ENCODE measurements around the gene NT5C2. TPM values are rescaled to one million over a fixed set of nuclear protein-coding genes. Genes with fewer than 3 reads are reported as not detected.
"Not testable (repeated sequence)": the region's sequence is repeated elsewhere in the genome, so short reads cannot be mapped to it uniquely, and the experiment has no call there.

NT5C2 gene
- total RNA-seq, 1 experiment from 2014 or later, result 91.2 TPM

DNA sequence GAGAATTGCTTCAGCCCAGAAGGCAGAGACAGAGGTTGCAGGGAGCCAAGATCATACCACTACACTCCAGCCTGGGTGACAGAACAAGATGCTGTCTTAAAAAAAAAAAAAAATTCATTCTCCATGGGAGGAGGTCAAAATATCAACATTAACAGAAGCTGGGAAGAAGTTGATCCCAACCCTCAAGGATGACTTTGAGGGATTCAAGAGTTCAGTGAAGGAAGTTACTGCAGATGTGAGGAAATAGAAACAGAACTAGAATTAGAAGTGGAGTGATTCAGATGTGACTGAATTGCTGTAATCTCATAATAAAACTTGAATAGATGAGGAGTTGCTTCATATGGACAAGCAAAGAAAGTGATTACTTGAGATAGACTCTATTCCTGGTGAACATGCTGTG lies 32.9 kb upstream of the NT5C2 start:
- TF ChIP-seq, protein P1, sequence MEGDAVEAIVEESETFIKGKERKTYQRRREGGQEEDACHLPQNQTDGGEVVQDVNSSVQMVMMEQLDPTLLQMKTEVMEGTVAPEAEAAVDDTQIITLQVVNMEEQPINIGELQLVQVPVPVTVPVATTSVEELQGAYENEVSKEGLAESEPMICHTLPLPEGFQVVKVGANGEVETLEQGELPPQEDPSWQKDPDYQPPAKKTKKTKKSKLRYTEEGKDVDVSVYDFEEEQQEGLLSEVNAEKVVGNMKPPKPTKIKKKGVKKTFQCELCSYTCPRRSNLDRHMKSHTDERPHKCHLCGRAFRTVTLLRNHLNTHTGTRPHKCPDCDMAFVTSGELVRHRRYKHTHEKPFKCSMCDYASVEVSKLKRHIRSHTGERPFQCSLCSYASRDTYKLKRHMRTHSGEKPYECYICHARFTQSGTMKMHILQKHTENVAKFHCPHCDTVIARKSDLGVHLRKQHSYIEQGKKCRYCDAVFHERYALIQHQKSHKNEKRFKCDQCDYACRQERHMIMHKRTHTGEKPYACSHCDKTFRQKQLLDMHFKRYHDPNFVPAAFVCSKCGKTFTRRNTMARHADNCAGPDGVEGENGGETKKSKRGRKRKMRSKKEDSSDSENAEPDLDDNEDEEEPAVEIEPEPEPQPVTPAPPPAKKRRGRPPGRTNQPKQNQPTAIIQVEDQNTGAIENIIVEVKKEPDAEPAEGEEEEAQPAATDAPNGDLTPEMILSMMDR (IDR thresholded peaks at IDR 0.05; ENCODE audit: insufficient read depth in 1 of 2, low read depth in 1 of 2, low read length in 1 of 2, severe bottlenecking in 1 of 2, unreplicated experiment in 1 of 2), result no peak
- Histone ChIP-seq H3K36me3 (ENCODE audit: control insufficient read depth, insufficient read depth, low read length) (no peaks in the 10 kb centered on the region), H3K9me3 (peaks cover 28% of the 10 kb centered on the region), H3K27me3 (replicated peaks; ENCODE audit: control insufficient read depth, insufficient read depth, low read length) (no peaks in the 10 kb centered on the region), H3K4me1 (peaks cover 32% of the 10 kb centered on the region), H3K4me3 (ENCODE audit: low read depth, low read length) (no peak overlapping the region)
- BruUV-seq (replicated peaks), result no TSS peak
- Mint-ChIP-seq H3K4me1 (ENCODE audit: low read depth, unreplicated experiment) (peaks cover 4% of the 10 kb centered on the region), H3K4me3 (ENCODE audit: unreplicated experiment) (no peak overlapping the region), H3K36me3 (ENCODE audit: insufficient read depth, unreplicated experiment) (peaks cover 7% of the 10 kb centered on the region), H3K27ac (ENCODE audit: unreplicated experiment) (no peak overlapping the region), H3K9me3 (ENCODE audit: unreplicated experiment) (peaks cover 24% of the 10 kb centered on the region), H3K27me3 (ENCODE audit: insufficient read depth, unreplicated experiment) (no peaks in the 10 kb centered on the region)
- intact Hi-C loops (cut with micrococcal nuclease; ENCODE audit: unreplicated experiment), result no loop called here
- ChIA-PET POLR2A (no interaction called here), CTCF (no interaction called here)
- no peak for DNase-seq

DNA sequence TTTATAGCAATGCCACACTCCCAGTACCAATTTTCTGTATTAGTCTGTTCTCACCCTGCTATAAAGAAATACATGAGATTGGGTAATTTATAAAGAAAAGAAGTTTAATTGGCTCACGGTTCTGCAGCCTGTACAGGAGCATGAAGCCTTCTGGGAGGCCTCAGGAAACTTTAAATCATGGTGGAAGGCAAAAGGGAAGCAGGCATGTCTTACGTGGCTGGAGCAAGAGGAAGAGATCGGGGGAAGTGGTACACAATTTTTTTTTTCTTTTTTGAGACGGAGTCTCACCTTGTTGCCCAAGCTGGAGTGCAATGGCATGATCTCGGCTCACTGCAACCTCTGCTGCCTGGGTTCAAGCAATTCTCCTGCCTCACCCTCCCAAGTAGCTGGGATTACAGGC lies 31.6 kb upstream of the NT5C2 start:
- H3K27me3 Mint-ChIP-seq (ENCODE audit: insufficient read depth, unreplicated experiment); CTCF ChIA-PET; H3K4me3 Mint-ChIP-seq (ENCODE audit: unreplicated experiment); H3K36me3 ChIP-seq (ENCODE audit: control insufficient read depth, insufficient read depth, low read length); H3K4me1 Mint-ChIP-seq (ENCODE audit: low read depth, unreplicated experiment); H3K36me3 Mint-ChIP-seq (ENCODE audit: insufficient read depth, unreplicated experiment); H3K27ac Mint-ChIP-seq (ENCODE audit: unreplicated experiment); POLR2A ChIA-PET; H3K4me3 ChIP-seq (ENCODE audit: low read depth, low read length); intact Hi-C loops (cut with micrococcal nuclease; ENCODE audit: unreplicated experiment); H3K27me3 ChIP-seq (replicated peaks; ENCODE audit: control insufficient read depth, insufficient read depth, low read length); BruUV-seq (replicated peaks); DNase-seq: not testable (repeated sequence)
- peaks cover 36% of the 10 kb centered on the region for H3K9me3 Mint-ChIP-seq (ENCODE audit: unreplicated experiment)
- H3K4me1 ChIP-seq, result peaks cover 20% of the 10 kb centered on the region
- peaks cover 28% of the 10 kb centered on the region for H3K9me3 ChIP-seq

DNA sequence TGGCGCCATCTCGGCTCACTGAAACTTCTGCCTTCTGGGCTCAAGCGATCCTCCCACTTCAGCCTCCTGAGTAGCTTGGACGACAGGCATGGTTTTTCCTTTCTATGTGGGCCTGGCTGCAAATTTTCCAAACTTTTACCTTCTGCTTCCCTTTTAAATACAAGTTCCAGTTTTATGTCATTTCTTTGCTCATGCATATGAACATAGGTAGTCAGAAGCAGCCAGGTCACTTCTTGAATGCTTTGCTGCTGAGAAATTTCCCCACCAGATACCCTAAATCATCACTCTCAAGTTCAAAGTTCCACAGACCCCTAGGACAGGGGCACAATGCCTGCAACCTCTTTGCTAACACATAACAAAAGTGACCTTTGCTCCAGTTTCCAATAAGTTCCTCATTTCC lies 31.1 kb upstream of the NT5C2 start:
- POLR2A ChIA-PET, result no interaction called here
- no peak overlapping the region for H3K27ac Mint-ChIP-seq (ENCODE audit: unreplicated experiment)
- no peak overlapping the region for H3K4me3 ChIP-seq (ENCODE audit: low read depth, low read length)
- peaks cover 39% of the 10 kb centered on the region for H3K9me3 Mint-ChIP-seq (ENCODE audit: unreplicated experiment)
- no peaks in the 10 kb centered on the region for H3K27me3 Mint-ChIP-seq (ENCODE audit: insufficient read depth, unreplicated experiment)
- no peak overlapping the region for H3K4me3 Mint-ChIP-seq (ENCODE audit: unreplicated experiment)
- H3K36me3 ChIP-seq (ENCODE audit: control insufficient read depth, insufficient read depth, low read length), result no peaks in the 10 kb centered on the region
- CTCF ChIA-PET, result no interaction called here
- TF ChIP-seq, protein P1 (IDR thresholded peaks at IDR 0.05; ENCODE audit: insufficient read depth in 1 of 2, low read depth in 1 of 2, low read length in 1 of 2, severe bottlenecking in 1 of 2, unreplicated experiment in 1 of 2), result no peak
- H3K27me3 ChIP-seq (replicated peaks; ENCODE audit: control insufficient read depth, insufficient read depth, low read length), result no peaks in the 10 kb centered on the region
- no peaks in the 10 kb centered on the region for H3K4me1 Mint-ChIP-seq (ENCODE audit: low read depth, unreplicated experiment)
- peaks cover 14% of the 10 kb centered on the region for H3K4me1 ChIP-seq
- H3K36me3 Mint-ChIP-seq (ENCODE audit: insufficient read depth, unreplicated experiment), result peaks cover 5% of the 10 kb centered on the region
- intact Hi-C loops (cut with micrococcal nuclease; ENCODE audit: unreplicated experiment), result no loop called here
- DNase-seq, result no peak
- H3K9me3 ChIP-seq, result peaks cover 28% of the 10 kb centered on the region
- no TSS peak for BruUV-seq (replicated peaks)

DNA sequence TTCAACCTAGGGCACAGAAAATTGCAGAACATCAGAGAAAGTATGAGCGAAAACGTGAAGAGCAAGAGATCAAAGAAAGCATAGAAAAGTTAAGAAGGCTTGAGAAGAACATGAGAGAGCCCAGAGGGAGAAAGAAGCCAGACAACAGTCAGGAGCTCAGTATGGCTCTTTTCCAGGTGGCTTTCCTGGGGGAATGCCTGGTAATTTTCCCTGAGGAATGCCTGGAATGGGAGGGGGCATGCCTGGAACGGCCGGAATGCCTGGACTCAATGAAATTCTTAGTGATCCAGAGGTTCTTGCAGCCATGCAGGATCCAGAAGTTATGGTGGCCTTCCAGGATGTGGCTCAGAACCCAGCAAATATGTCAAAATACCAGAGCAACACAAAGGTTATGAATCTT lies 23.3 kb upstream of the NT5C2 start:
- intact Hi-C loops (cut with micrococcal nuclease; ENCODE audit: unreplicated experiment); H3K36me3 Mint-ChIP-seq (ENCODE audit: insufficient read depth, unreplicated experiment); POLR2A ChIA-PET; H3K4me3 ChIP-seq (ENCODE audit: low read depth, low read length); BruUV-seq (replicated peaks); H3K4me3 Mint-ChIP-seq (ENCODE audit: unreplicated experiment); H3K27ac Mint-ChIP-seq (ENCODE audit: unreplicated experiment); H3K27me3 ChIP-seq (replicated peaks; ENCODE audit: control insufficient read depth, insufficient read depth, low read length); H3K27me3 Mint-ChIP-seq (ENCODE audit: insufficient read depth, unreplicated experiment); H3K4me1 Mint-ChIP-seq (ENCODE audit: low read depth, unreplicated experiment); H3K36me3 ChIP-seq (ENCODE audit: control insufficient read depth, insufficient read depth, low read length): not testable (repeated sequence)
- peaks cover 16% of the 10 kb centered on the region; the same call in 1 of the 2 replicates for H3K4me1 ChIP-seq
- H3K9me3 Mint-ChIP-seq (ENCODE audit: unreplicated experiment), result peaks cover 44% of the 10 kb centered on the region
- peak in 1 of 2 experiments; percentile 54 for DNase-seq
- peaks cover 16% of the 10 kb centered on the region for H3K9me3 ChIP-seq
- CTCF ChIA-PET, result interaction anchor here (0.6 kb wide), 1 partner anchor 23 kb away, joined by 3 read pairs; no protein-coding TSS in a partner anchor

Measured in Caco-2 (cell line).